HG03460 (cell line): ENCODE data around the gene EFHC1.

Experiments used
- ATAC-seq: cut with Tn5 transposase; IDR thresholded peaks from one replicate; pipeline ENCODE4 v1.9.1; 2021; ENCODE audit not compliant: unreplicated experiment

The EFHC1 gene

DNA sequence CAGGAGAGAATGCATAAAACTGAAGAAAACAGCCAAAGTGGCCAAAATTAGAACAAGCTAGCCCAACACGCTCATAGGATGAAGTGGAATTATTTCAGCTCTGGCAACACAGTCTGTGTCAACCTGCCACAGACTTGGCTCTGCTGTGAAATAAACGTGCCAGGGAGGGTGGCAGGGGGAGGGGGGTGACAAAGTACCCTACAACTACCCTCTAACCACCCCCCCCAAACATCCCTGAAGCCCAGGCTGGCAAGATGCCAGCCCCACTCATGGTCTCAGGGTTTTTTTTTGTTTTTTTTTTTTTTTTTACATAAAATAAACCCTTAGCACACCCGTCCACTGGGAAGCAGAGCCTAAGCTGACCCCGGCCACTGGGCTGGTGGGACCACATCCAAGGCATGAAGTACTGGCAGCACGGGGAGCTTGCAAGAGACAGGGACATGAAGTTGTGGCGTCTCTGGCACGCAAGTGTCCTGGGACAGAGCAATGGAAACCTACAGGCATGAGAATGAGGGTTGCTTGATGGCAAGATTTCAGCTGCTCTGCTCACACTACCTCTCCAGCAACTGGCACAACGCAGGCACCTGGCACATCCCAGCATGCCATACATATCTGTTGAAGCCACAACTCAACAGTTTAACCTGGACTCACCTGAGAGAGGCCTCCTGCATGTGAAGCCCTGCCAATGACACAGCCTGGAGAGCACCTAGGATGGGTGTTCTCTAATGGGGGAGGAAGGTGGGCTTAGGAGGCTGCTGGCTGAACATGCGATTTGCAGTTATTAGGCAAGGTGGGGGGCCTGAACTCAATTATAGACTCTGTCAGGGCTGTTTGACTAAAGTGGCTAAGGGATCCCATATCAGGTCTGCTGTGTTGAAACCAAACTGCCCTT, 80.3 kb downstream of the EFHC1 start:
- no peak for ATAC-seq

DNA sequence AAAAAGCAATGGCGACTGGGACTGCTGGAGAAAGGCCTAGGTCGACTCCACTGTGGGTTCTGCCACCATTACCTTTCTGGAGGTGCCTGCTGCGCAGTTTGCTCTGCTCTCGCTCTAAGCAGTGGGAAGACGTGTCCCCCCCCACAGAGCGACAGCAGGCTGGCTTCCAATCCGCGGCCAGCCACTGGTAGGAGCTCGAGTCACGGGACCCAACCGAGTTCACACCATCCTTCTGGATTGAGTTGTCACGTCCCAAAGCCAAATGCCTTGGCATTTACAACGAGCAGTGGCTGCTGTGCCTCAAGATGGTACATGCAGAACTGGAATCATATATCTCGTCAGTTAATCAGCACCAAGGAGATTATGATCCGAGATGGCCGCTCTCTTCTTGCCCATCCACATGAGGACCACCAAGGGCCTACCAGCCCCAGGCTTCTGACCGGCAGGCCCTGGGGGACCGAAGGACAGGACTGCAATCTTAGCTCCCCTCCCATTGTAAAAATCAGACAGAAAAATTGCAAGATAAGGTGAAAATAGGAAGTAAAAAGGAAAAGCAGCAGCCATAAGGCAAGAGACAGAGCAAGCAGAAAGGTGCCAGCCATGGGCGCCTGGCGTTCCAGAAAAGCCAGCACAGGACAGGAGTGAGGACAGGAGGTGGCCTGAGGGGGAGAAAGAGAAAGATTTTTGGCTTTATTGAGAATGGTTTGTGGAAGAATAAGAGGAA, 82.3 kb downstream of the EFHC1 start:
- ATAC-seq, result no peak

DNA sequence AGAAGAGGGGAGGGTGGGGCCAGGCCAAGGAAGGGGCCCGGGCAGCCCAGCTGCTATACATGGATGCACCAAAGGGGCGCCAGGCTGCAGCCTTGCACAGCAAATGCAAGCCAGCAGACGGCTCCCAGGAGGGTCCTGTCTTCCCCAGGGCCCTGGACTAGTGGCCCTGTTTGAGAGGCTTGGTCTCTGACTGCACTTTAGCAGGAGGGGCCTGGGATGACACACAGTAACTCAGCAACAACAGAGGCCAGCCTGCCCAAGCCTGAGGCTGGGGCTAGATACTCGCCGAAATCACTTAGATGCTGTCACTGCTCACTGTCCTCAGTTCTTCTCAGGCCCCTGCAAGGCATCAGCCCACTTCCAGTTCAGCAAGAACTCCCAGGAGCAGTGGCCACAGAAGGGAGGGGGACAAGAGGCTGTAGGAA, 83.2 kb downstream of the EFHC1 start:
- no peak for ATAC-seq

DNA sequence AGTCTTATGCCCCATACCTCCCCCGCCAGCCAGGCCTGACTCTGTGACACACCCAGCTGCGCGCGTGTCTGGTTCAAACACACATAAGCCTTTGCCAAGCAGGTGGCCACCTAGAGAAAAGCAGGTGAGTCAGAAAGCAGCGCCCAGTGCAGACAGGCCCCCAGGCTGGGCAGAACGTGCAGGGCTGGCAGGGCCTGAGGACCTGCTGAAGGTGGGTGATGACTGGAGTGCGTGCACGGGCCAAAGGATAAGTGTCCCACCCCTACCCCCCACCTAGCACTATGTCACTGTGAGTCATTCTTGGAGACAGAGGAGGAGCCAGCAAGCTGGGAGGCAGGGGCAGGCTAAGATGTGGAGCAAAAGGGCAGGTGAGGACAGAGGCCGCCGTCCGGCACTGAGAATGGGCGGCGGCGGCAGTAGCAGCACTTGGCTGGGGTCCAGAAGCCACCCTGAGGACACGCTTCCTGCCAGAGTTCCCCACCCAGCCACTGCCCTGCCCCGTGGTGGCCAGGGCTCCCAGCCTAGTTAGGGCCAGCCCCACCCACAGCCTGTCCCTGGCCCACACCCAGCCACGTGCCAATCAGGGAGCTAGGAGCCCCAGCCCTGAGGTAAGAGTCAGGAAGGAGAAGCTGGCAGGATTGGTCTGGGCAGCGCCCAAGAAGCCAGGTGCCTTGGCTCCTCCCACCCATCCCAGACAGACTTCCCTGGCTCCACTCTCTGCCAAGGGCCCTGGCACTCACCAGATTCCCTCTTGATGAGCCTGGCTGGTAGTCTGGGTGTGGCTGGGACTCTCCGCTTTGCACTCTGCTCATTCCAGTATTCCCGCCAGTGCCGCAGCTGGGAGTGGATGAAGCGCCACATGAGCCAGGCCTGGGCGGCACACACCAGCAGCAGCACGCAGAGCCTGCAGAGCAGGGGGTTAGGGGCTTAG, 84.0 kb downstream of the EFHC1 start:
- ATAC-seq, result no peak

DNA sequence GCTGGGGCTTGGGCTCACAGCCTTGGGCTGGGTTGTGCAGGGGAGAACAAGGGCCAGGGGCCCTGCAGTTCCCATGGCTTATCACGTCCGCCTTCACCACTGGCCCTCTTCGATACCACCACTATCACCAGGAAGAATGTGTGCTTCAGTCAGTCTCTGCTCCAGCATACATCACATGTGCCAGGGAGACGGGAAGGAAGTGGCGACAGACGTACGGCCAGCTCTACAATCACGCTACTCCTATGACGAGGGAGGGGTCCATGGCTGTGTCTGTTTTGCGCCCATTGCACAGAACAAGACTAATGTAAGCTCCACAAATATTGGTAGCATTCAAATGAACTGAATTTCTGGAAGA, 84.6 kb downstream of the EFHC1 start:
- no peak for ATAC-seq

DNA sequence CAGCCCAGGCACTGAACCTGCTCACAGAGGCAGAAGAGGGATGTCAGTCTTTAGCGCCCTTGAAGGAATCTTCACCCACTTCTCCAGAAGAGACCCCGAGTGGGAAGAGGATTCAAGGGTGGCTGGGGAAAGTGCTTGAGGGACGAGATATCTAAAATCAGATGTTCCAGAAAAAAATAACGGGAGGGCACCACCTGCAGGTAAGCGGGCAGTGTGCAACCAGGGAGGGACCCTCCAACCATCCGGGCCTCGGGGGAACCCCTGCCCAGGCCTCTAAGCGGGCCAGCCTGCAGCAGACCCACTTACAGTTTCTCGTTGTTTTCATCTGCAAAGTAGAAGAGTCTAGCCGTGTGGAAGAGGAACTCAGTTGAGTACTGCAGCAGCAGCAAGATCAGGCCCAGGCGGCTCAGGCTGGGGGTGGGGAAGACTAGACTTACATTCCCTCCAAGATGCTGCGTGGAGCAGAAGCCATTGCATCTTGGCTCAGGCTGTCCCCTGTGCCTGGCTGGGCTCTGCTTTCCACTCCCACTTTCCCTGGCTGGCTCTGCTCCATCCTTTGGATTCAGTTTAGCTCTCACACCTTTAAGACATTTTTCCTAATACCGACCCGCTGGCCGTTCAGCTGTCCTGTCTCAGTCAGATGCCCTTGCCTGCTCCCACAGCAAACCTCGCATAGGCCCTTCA, 85.7 kb downstream of the EFHC1 start:
- no peak for ATAC-seq

DNA sequence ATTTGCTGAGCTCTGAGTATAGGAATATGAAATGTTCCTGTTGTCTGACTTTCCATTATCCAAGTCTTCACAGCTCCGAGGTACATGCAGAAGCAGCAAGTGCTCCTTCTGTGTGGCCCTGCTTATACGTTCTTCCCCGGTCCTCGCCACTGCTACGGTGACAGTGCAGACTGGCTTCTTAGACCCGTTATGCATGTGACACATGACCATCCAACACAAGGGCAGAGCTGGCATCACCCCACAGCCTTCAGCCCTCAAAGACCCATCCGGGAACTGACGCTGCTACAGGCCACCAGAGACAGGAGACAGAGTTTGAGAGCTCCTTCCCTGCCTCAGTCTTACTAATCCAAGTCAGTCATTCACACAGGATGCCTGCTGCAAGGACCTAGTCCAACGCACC, 86.3 kb downstream of the EFHC1 start:
- ATAC-seq, result no peak

DNA sequence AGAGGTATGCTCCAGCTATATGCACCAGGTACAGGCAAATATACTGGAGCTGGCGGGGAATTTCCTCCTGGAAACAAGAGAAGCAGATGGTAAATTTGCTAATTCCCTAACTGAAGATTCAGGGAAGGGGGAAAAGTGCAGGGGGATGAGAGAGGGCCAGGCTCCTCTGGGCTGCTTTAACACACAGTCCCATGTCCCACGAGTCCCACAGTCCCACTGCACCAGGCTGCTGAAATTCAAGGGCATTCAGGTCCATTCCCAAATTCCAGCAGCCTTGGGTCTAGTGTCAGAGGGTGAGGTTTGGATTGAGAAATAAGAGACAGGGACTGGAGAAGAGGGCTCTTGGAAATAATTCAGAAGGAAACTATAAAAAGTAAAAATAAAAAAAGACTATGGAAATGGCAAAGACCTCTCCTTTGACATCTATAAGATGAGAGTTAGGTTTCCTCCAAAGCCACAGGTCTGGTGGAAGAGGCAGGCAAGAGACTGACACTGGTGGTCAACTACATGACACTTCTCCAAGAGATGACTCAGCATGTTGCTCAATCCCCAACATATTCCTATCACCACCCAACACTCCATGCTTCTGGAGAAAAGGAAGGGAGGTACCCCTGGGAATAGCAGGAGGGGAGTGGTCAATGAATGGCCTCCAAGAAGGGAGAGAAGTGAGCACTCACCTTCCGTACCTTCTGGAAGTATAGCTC, 87.6 kb downstream of the EFHC1 start:
- ATAC-seq, result no peak

DNA sequence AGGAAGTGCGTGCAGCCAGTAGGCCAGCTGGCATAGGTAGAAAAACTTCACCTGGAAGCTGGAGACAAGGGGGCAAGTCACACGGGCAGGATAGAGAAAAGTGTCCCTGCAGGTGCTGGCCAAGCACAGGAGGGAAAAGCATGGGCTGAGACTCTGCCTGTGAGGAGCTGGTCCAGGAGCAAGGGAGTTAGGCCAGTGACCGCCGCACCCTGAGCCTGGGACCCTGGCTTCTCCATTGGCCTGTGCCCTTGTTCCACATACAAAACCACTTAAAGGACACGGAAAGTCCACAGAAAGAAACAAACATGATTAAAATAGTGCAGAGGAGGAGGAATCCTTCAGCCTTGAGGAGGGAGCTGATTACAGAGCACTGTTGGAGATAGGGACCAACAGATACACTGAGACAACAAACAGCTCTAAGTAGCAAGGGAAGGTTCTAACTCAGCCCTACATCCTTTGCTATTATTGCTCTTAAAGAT, 88.2 kb downstream of the EFHC1 start:
- ATAC-seq, result no peak

DNA sequence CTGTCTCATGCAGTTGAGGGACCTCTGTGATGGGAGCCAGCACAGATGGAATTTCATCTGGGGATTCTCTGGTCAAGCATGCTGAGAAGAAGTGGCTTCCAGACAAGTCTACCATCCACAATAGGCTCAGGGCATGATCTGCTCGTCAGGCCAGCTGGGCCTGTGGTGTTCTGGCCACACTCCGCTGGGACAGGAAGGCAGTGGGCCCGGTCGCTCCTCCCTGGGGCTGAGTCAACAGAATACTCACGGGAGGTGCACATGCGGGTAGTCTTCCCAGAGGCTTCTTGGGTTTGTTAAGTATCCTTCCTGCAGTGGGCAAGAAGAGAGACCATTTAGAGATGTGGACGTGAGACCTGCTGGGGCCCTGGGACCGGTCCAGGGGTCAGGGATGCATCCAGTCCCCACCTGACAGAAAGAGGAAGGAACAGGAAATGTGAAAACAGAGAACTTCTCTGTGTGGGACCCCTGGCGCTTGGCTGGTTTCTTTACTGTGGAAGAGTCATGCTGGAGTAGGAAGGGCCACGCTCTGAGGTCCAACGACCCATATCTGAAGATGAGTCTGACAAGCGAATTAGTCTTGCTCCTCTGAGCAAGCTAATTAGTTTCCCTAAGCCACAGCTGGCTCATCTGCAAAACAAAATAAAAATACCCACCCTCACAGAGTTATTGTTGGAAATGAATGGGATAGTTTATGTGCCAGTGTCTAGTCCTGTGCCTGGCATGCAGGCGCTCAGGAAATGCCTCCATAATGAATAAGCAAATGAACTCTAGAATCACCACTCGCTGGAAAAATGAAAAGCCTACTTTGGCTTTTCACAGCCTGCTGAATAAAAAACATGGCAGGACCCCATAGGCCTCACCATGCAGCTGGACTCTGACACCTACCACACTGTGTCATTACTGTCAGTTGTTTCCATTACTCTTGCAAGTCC, 89.4 kb downstream of the EFHC1 start:
- no peak for ATAC-seq

DNA sequence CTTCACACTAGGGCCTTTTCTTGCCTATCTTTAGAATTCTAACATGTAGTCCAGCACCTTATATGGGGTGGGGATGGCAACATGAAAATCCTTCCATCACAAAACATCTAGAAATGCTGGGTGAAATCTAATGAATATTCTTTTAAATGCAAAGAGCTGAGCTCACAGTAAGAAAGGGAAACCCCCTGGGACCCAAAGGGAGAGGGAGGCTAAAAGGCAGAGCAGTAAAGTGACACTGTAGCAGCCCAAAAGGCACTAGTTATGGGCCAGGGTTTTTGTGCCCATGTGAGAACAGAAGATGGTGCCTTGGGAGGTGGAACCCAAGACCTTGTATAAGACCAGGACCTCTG, 90.0 kb downstream of the EFHC1 start:
- no peak for ATAC-seq

DNA sequence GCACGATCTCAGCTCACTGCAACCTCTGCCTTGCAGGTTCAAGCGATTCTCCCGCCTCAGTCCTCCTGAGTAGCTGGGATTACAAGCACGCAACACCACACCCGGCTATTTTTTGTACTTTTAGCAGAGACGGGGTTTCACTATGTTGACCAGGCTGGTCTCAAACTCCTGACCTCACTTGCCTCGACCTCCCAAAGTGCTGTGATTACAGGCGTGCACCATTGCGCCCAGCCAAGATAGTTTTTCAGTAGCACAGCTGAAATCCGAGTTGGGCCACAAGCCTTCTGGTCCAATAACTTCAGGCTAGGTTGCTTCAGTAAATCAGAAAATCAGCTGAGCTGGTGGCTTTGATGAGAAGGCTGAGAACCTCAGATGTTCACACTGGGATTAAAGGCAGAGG, 91.0 kb downstream of the EFHC1 start:
- ATAC-seq, result no peak

DNA sequence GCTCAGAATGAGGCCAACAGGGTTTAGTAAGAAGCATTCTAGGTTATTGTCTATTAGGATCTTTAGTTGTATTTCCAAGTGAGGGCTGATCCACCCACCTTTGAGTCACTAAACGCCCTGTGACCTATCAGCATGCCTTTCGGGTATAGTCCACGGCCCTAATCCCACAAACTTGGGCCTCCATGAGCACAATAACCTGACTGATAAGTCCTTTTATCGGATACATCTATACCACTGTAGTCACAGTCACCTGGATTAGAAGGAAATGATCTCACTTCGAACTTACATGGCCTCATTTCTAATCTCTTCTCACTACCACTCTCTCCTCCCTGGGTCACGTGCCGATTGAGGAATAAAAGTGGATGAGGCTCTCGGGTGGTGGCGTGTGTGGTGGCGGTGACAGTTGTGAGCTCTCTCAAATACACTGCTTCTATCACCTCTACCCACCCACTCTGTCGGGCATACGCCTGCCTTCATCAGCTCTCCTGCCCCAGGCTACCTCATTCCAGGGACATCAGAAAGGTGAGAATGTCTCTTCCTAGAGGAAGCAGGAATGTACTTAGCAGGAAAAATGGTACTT, 91.5 kb downstream of the EFHC1 start:
- no peak for ATAC-seq

DNA sequence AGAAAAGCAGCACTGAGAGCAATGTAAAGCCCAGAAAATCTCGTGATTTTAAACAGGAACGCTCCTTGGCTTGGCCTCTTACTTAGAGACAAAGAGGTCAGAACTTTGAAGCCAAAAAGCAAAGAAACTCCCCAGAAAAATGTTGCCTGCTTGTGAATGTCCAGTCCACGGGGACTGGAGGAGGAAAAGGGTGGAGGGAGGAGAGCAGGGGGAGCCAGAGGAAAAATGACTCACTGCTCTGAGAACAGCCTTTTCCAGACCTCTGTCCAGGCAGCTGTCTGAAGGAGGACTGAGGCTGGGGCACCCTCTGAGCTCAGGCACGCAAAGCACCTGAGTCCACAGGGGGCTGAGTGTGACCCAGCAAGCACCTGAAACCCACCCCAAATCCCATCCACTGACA, 92.1 kb downstream of the EFHC1 start:
- no peak for ATAC-seq

DNA sequence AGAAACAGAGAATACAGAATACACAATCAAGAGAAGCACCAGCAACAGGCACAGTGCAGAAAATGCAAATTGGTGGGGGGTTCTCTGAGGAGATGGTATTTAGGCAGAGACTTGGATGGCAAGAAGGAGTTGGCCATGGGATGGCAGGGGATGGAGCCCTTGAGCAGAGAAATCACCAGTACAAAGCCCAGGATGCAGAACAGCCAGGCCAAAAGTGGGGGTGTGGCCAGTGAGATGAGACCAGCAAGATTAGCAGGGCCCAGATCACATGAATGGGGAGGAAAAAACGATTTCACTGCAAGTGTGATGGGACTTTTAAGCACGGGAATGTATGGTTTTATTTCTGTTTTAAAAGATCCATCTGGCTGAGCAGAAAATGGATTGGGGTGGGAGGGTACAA, 93.3 kb downstream of the EFHC1 start:
- no peak for ATAC-seq

DNA sequence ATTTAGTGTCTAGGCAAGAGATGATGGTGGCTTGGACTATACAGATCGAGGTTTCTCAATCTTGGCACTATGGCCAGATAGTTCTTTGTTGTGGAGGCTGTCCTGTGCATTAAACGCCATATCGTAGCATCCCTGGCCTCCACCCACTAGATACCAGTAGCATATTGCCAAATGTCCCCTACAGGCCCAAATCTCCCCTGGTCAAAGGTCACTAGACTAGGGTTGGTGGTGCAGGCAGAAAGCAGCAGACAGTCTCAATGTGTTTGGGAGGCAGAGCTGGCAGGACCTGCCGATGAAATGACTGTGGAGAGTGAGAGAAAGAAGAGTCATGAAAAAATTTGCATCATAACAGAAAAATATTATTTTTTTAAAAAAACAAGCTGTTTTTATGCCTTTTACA, 93.8 kb downstream of the EFHC1 start:
- no peak for ATAC-seq

DNA sequence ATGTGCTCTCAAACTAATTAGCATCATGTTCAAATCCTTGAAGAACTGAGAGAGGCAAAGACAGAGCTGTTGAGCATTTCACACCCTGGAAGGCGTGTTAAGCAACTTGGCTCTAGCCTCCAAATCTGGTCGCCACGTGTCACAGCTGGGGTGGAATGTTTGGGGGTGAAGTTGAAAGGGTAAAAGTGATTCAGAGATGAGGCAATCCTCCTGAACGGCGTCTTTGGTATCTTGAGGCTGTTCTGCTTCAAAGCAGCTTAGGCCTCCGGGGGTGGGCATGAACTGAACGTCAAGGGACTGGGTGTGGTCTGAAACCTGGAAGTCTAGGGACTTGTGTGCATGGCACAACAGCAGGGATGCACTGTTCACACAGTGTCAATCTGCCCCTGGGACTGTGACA, 94.4 kb downstream of the EFHC1 start:
- no peak for ATAC-seq

DNA sequence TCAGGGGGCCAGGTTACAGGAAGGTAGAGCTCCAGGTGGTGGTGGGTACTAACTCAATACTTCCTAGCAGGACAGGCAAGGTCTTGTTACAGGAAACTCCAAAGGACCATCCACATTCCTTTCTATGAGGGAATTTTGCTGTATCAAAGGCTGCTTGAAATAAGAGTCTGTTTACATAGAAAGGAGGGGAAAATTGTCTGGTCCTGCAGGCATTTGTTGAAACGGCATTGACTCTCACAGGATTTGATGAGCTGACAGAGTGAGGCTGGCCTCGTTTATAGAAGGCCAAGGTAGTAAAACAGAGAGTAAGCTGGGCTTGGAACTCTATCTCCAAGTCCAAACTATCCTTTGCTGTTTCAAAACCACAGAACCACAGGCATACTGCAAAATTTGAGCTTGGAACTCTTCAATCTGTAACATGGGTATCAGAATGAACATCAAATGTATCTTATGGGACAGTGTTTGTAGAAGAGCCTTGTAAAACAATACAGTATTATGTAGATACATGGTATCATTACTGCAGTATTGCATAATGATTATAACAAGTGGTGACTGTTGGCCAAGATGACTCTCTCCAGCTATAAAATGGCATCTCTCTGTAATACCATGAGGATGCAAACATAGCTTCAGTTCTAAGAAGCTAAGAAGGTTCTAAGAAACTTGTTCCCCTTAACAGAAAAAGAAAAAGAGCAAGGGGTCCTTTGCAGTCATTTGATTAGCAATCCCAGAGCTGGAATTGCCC, 95.2 kb downstream of the EFHC1 start:
- ATAC-seq, result no peak
